COLO829 (cell line): ENCODE data around the gene FAM170B.

Experiments
- DNase-seq: peaks from one replicate; pipeline ENCODE4 v3.0.0; 2012; ENCODE audit warnings: low spot score

Gene FAM170B

DNA sequence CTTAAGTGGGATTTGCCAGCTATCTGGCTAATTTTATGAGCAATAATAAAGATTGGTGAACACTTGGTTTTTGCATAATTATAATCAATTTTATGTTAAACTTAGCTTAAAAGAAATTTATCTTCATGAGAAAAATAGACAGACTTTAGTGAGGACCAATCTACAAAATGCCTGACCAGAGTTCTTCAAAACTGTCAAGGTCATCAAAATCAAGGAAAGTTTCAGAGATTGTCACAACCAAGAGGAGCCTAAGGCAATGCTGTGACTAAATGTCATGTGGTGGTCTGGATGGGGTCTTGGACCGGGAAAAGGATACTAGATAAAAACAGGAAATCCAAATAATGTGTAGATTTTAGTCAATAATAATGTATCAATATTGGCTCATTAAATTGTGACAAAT, 17.7 kb upstream of the FAM170B start:
- no peak for DNase-seq

DNA sequence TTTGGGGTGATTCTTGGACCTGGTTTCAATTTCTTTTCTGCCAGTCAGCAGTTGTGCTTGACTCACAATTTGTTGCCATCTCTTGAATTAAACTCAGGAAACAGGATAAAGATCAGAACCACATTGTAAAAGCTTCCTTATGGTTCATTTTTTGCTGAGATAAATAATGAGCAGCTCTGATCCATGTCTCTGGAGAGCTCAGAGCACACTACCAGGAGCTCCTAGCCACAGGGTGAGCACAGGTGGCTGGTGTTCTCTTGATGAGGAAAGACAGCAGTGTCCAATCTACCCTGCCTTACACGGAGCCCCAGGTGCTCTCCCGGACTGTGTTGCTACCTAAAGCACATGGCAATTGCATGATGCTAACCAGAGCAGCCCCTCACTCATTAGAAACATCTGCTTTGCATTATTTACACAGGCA, 17.2 kb upstream of the FAM170B start:
- DNase-seq = no peak

DNA sequence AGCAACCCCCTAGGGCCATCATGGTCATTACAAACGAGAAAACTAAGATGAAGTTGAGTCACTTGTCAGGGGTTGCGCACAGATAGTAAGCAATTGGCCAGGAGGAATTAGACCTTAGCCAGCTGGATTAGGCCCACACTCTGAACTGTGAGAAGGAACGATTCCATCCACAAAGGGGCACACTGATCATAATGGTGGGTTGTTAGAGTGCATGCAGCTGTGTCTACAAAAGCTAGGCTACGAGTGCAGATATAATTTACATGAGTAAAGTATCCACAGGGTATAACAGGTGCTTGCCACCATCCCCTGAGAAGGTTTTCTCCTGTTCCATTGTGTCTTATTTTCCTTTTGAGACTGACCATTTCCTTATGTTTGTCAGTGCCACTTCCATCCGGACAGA, 16.6 kb upstream of the FAM170B start:
- no peak for DNase-seq

DNA sequence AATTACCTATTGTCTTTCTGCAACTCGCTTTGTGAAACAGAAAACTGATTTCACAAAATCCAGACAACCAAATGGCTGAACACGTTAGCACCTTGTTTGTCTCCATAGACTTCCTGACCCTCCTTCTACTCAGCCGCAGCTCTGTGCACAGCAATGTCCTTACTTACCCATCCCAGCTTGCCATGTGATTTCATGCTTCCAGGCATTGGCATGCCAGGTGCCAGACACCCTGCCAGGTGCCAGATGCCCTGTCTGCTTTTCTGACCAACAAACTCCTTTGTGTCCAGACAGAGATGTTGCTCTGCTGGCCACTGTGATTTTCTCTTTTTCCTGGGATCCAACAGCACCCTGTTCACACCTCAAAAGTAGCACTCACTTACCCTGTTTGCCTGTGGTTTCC, 16.1 kb upstream of the FAM170B start:
- DNase-seq = no peak

DNA sequence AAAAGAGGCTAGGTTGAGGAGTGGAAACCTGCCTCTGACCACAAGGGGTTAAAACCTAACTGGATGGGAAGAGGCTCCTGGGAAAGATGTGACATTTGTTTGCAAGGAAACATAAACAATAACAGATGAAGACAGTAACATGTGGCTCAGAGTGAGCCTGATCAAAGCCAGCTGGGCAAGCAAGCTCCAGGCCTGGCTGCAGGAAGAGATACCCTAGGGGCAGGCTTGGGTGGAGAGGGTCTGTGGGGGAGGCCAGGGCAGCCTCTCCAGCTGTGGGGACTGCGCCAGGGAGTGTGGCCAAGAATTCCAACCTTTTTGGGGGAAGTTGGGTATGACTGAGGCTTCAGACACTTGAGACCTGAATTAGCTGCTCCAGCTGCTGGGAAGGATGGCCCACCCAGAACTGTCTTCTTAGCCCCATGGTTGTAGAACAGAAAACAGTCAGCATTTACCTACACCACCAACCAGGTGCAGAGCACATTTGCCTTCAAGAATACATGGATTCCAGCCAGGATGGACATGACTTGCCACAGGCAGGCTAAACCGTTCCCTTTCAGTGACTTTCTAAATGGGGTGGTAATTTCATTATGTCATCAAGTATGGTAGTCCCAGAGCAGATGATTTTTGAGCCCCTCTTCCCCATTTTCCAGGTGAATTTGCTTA, 10.4 kb upstream of the FAM170B start:
- DNase-seq = no peak

DNA sequence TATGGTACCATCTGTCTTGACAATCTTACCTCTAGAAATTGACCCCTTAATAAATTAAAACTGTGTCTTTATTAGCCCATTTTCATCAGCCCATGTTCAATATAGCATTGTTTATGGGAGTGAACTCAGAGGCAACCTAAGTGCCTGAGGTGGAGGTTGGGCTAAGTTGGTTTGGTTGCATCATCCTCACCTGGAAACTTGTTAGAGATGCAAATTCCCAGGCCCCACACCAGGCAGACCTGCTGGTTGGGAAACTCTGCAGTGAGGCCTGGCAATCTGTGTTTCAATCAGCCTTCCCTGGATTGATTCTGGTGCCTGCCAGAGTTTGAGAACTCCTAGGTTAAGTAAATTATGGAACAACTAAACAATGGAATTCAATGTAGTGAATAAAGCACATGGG, 9.4 kb upstream of the FAM170B start:
- DNase-seq = no peak

DNA sequence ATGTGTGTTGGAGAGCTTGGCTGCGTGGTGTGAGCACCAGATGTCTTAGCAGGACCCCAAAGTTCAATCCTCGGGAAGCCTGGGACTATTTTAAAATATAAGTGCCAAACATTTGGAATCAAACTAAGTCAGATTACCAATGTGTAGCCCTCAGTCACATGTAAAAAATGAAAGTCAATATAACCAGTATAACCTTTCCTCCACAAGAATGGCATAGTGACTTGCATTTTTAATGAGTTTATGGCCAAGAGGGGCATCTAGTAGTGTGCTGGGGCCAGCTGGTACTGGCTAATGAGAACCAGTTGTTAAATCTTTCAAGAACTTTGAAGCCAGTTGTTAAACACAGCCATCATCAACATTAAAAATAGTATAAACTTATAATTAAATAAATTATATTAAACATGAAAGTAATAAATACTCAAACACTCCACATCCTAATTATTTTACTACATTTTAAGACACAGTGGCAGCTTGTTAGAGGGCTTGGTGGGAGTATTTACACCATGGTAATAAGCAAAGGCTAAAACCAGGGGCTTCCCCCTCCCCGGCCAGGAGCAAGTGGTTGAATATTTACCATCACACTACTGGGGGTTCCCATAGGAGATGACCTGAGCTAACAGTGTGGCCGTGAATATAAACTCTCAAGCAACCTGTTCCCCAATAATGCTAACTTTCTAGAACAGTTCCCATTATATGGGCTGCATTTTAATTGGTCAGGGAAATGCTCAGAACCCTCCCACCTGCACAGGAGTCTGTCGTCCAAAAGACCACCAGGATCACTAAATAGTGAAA, 7.9 kb upstream of the FAM170B start:
- DNase-seq = no peak

DNA sequence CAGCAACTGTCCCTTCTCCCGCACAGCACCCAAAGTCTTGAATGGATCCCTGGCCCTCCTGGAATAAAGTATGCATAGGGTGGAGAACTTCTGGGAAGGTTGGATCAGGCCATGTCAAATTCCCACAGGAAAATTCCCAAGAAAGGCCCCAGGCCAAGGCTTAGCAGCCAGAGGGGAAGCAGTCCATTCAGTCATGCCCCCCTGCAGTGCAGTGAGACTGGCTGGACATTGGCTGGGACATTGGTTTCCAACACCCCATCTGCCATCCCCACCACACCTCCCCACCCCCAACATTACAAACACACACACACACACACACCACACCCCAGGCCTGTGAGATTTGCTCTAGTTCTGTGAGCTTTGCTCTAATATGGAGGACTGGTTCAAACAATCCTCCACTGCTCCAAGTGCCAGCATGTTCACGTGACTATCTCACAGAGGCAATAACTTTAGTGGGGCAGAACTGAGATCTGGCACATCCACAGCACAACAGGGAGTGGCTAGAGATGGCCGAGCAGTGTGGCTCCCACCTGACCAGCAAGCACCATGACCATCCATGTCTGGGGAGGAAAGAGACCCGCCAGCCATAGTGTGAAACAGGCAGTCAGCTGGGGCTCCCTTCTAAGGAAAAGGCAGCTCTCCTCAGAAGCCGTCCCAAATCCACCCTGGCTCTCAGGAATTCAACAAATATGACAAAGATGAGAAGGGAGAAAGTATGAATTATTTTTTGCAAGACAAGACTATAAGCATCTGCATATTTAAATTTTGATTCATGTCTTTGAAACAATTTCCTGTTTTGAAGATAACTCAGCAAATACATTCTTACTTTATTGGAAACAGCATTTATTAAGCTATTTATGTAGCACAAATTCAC, 6.7 kb upstream of the FAM170B start:
- no peak for DNase-seq

DNA sequence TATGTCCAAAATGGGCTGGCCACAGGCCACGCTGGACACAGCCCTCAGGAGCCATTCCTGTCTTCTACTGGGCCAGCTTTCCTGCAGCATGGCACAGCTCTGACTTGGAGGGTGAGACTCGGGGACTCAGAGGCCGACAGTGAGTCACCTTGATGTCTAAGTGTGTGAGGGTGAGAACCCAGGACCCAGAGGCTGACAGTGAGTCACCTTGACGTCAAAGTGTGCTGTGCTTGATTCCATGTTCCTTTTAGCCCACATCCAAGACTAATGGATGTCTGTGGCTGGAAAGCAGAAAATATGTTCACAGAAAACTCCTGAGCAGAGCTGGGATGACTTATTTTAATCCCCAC, 6.0 kb upstream of the FAM170B start:
- no peak for DNase-seq

DNA sequence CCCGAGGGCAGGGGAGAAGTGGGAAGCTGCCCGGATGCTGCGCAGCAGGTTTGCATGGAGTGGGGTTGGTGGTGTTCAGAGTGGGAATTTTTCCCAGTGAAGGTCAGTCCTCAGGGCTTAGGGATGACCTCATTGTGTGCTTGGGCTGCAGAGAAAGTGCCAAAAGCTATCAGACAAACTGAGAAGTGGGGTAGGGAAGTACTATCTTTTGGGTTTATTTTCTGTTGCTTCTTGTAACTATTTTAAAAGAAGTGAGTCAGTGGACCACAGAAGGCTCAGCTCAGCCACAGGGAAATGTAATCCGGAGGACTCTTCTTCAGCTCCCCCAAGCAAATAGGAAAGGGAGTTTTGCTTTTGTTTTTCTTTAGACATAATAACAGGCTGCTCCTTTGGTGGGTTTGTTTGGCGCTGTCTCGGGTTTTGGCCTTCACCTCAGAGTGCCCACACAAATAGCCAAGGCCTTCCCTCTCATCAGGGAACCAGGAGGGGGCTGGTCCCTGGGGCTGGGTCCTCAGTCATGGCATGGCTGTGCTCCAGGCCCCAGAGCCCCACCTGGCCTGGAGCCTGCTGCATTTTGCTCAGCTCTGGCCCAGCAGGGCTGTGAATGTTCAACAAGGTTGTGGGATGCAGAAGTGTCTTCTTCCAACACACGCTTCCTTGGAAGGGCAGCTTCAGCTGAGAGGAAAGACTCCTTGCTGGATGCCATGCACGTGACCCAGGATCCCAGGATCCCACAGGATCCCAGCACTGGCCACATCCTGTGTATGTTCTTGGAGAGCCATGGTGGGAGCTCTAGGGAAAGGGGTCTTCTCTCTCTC, 5.4 kb upstream of the FAM170B start:
- DNase-seq = no peak

DNA sequence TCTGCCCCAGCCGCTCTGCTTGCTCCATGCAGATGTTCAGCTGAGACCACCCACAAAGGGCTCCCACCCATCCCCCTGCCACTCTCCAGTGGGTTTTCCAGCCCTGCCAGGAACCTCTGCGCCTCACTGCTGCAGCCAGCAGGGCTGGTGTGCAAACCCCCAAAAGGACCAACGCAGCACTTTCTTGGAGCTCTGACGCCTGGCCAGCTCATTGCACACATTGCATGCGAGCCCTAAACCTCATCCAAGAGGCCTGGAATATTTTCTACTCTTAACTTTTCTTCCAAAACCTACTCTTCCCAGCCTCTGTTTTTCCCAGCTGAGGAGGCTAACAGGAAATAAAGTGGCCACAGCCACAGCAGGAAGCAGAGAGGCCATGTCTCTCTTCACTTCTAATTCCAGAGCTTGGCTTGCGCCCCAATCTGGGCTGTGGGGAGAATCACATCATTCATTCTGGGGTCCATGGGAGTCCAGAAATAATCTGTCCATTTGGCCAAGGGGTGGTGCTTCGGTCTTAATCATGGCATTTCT, 4.6 kb upstream of the FAM170B start:
- no peak for DNase-seq

DNA sequence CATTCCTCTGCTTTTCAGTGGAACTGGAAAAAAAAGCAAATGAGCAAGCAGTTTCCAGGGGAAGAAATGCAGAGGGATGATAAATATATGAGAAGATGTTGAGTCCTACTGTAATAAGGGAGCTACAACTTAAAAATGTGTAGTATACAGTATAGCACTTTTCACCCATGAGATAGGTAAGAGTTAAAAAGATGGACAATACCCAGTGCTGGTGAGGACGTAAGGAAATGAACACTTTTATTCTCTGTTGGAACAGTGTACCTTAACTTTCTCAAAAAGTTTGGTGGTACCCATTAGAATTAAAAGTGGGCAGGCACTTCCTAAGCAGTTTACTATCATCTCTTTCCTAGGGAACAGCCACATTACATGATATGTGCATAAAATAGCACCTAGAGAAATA, 2.7 kb upstream of the FAM170B start:
- no peak for DNase-seq

DNA sequence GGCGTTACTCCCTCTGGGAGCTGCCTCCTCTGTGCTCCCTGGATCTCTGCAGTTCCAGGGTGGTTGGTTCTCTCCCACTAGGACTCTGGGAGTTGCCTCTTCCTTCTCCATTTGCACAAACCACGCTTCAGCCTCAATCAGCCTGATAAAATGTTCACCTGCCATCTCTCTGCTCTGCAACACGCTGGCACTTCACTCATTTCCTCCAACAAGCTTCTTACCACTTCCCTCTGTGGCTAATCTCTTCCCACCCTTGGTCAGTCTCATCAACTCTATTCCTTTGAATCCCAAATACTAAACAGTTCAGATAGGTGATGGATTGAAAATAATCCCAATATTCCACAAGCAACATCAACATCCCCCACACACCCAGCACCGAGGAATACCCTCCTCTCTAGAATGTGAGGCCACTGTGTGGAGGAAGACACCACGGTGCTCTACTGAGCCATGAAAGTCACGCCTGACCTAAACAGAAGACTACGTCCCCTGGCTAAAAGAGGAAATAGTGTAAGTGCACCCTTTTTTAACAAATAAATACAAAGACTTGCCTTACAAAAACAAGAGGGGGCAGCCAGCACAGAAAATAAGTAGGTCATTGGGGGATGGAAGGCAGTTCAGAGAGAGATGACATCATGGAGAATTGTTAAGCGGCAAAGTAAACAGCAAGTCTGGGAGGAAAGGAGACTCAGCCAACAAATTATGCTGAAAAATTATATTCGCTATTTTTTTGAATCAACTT, 1.9 kb upstream of the FAM170B start:
- DNase-seq = no peak

DNA sequence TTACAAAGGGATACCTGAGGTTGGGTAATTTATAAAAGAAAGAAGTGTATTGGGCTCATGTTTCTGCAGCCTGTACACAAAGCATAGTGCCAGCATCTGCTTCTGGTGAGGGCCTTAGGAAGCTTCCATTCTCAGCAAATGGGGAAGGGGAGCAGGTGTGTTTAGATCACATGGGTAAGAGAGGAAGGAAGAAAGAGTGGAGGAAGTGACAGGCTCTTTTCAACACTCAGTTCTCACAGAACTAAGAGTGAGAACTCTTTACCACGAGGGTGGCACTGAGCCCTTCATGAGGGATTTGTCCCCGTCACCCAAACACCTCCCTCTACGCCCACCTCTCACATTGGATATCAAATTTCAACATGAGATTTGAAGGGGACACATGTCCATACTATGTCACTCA, 506 bp upstream of the FAM170B start:
- no peak for DNase-seq

DNA sequence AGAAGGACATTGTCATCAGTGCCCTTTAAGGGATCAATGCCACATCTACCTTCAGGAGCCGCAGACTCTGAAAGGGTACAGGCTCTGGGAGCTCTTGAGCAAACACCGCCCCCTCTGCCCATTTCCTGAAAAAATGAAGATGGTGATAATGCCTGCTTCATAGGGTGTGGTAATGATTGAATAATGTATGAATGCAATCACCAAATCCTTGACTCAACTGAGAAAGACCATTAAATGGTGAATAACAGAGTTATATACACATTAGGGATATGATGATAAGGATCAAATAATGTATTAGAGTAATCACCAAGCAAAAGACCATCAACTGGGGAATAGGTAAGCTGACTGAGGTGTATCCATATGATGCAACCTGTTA, 1.5 kb downstream of the FAM170B start:
- DNase-seq = no peak

DNA sequence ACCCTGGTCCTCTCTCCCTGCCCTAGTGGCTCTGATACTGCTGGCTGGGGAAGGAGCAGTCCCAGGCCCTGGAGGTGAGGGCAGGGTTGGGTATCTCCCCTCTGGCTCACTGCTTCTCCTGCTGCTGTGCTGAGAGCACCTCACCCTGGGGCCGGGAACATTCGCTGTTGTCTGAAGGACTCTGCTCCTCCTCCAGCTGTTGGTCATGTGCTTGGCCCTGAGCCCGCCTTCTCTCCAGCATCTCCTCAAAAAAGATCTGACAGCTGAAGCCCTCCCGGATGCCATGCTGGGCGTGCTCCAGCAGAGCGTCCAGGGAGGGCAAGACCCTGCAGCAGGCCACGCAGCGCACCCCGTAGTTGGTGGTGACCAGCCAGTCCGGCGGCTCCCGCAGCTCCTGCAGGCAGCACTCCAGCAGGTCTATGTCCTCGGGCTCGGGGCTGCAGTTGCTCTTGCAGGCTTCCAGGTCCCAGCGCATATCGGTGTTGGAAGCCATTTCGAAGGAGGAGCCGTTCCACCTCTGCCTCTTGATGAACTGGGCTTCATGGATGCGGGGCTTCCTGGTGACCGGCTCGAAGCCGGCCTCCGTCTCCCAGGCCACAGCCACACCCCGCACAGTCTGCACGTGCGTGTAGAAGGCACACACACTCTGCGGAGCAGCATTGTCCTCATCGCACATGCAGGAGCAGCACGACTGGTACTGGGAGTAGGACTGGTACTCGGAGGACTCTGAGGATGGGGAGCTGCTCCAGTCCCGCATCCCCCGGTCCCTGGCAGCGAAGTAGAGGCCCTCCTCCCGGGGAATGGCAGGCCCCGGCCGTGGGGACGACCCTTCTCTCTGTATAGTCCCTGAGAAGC, 2.1 kb downstream of the FAM170B start:
- no peak for DNase-seq

DNA sequence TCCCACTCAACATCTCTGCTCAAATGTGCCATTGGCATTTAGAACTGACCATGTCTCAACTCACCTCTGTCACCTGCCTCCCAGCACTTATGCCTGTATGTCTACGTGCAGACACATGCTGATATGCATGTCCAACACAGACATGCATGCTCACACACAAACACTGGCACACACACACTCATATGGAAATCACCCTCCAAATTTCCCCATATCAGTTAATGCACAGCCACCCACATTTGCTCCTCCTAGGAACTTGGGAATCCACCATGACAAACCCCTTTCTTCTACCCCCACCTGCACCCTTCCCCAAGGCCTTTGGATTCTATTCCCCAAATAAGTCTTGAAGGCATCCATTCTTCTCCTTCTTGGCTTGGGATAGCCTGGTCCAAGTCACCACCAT, 4.4 kb downstream of the FAM170B start:
- DNase-seq = no peak

DNA sequence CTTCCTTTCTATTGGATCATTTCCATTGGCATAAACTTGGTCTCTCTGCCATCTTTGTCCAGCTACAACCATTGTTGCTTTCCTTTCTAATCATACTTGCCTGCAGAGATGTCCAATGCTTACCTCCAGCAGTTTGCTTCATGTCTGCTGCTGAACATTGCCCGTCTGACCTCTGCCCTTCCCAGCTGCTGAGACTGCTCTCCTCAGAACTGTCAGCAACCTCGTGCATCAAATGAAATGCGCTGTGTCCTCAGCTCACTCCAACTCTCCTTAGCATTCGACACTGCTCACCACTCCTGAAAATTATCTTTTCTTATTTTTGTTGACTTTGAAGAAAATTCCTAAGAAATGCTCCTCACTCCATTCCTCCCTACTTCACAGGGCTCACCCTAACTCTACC, 5.0 kb downstream of the FAM170B start:
- DNase-seq = no peak

DNA sequence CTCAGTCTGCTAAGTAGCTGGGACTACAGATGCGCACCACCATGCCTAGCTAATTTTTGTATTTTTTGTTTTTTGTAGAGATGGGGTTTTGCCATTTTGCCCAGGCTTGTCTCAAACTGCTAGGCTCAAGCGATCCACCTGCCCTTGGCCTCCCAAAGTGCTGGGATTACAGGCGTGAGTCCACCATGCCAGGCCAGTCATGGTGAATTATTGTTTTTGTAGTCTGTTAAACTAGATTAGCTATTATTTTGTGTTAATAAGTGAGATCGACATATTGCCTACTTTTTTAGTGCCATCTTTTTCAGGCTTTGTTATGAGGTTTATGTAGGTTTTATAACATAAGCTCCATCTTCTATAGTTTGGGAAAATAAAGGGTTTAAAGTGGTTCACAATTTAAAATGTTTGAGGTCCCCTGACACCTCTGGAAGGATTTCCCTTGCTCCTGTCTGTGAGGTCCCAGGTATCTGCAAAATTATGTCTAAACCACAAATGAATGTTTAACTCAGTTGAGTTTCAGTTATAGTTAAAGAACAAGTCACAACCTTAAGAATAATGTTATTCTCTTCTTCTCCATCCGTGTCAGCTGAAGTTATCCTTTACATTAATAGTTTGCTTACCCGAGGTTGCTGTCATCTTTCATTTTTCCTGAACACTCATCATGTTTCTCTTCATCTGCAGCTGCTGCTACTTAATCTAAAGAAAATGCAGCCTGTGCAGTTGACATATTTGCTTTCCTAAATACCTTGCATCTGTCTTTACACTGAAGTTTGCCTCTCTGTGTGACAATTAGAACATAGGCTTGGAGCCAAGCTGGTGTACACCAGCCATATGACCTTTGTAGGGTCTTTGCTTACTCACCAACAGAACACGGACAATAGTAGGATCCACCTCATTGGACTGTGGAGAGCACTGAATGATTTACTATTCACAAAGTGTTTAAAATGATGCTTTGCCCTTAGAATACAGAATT, 9.6 kb downstream of the FAM170B start:
- no peak for DNase-seq
